ENCODE measurements around the gene EEF1AKMT2. TPM values are rescaled to one million over a fixed set of nuclear protein-coding genes. Genes with fewer than 3 reads are reported as not detected.

Gene EEF1AKMT2
- total and polyA plus RNA-seq, 9 of the 15 experiments (the other 6 are each of a cell fraction or from before 2014, with no cell fraction given) = 9.3 to 34.3 (median 23.7) TPM

GRCh38 chr10:124829447-124830115 is 37.9 kb upstream of the EEF1AKMT2 start:
- H3K27me3 ChIP-seq (ENCODE audit: control insufficient read depth in 2 of 2, insufficient read depth in 2 of 2, low read length in 2 of 2) = no peaks in the 10 kb centered on the region
- no TSS peak for BruUV-seq (replicated peaks)
- DNase-seq (ENCODE audit: extremely low read depth in 1 of 4, low spot score in 3 of 4) = no peak
- H3K4me1 ChIP-seq (replicated peaks in 1 of 2; ENCODE audit: control insufficient read depth in 2 of 2, insufficient read depth in 2 of 2, low read length in 2 of 2) = no peaks in the 10 kb centered on the region
- intact Hi-C loops (cut with micrococcal nuclease) (loop anchor here (10.0 kb wide), 2 partner anchors 85 to 295 kb away; partner anchors contain the start of gene FAM53B), in situ Hi-C loops (cut with MboI) (no loop called here)
- H3K27ac ChIP-seq (ENCODE audit: extremely low read depth, low read depth, low read length) = no peak overlapping the region
- CTCF ChIA-PET (ENCODE audit: low intra/inter-chr PET ratio) = no interaction called here
- H4K20me1 ChIP-seq (replicated peaks; ENCODE audit: control insufficient read depth, insufficient read depth, low read length) = no peaks in the 10 kb centered on the region
- H3K9me1 ChIP-seq (ENCODE audit: control insufficient read depth, insufficient read depth, low read length) = no peaks in the 10 kb centered on the region
- FAIRE-seq = no peak
- H3K9ac ChIP-seq (ENCODE audit: insufficient read depth in 1 of 2, low read depth in 2 of 2, low read length in 2 of 2) = no peak overlapping the region
- H3K79me2 ChIP-seq (ENCODE audit: control insufficient read depth, insufficient read depth, low read length) = no peaks in the 10 kb centered on the region
- no peak overlapping the region for H3K4me2 ChIP-seq (ENCODE audit: insufficient read depth, low read length)
- POLR2A ChIA-PET = interaction anchor here (0.6 to 0.7 kb wide), 2 partner anchors 17 to 136 kb away, joined by 3 read pairs; no protein-coding TSS in a partner anchor
- H2AFZ ChIP-seq (ENCODE audit: low read depth, low read length) = no peak overlapping the region
- WGBS (ENCODE audit: insufficient coverage, low coverage, missing lambda C conversion rate) = 90% methylated on average over 8 of the region's 8 CpGs
- H3K36me3 ChIP-seq (ENCODE audit: control insufficient read depth, insufficient read depth, low read length) = peaks cover 66% of the 10 kb centered on the region
- no peak for ATAC-seq
- H3K4me3 ChIP-seq = no peak overlapping the region
- H3K9me3 ChIP-seq (replicated peaks; ENCODE audit: control insufficient read depth, insufficient read depth, low read depth, low read length) = no peaks in the 10 kb centered on the region
- TF ChIP-seq KAT2B (IDR thresholded peaks at IDR 0.05; ENCODE audit: low read depth, low read length) (no peak), ZNF124 (CRISPR knock-in tag; IDR thresholded peaks at IDR 0.05) (no peak), HNRNPH1 (optimal IDR thresholded peaks at IDR 0.05; ENCODE audit: low read depth, low read length) (no peak), PPARD (CRISPR knock-in tag; IDR thresholded peaks at IDR 0.05) (no peak), ZNF780A (CRISPR knock-in tag; IDR thresholded peaks at IDR 0.05) (no peak), SFPQ (IDR thresholded peaks at IDR 0.05; ENCODE audit: low read depth, low read length) (no peak), BRCA1 (IDR thresholded peaks at IDR 0.05) (no peak), BRCA1 (CRISPR knock-in tag; IDR thresholded peaks at IDR 0.05) (no peak), GABPA (tag; conservative IDR thresholded peaks at IDR 0.05; ENCODE audit: low read depth) (no peak), ZNF184 (CRISPR knock-in tag; IDR thresholded peaks at IDR 0.05) (no peak), JUN (IDR thresholded peaks at IDR 0.05; ENCODE audit: borderline replicate concordance, low read depth, low read length) (no peak), JUN (CRISPR knock-in tag; IDR thresholded peaks at IDR 0.05; ENCODE audit: borderline replicate concordance) (no peak), ZNF24 (IDR thresholded peaks at IDR 0.05) (no peak), SMC3 (conservative IDR thresholded peaks at IDR 0.05; ENCODE audit: insufficient read depth, low read depth, low read length) (no peak), MEIS2 (IDR thresholded peaks at IDR 0.05; ENCODE audit: partially characterized antibody) (no peak), MECOM (CRISPR knock-in tag; IDR thresholded peaks at IDR 0.05) (no peak), CREM (IDR thresholded peaks at IDR 0.05; ENCODE audit: low read depth) (no peak)
- TF ChIP-seq, protein P1, sequence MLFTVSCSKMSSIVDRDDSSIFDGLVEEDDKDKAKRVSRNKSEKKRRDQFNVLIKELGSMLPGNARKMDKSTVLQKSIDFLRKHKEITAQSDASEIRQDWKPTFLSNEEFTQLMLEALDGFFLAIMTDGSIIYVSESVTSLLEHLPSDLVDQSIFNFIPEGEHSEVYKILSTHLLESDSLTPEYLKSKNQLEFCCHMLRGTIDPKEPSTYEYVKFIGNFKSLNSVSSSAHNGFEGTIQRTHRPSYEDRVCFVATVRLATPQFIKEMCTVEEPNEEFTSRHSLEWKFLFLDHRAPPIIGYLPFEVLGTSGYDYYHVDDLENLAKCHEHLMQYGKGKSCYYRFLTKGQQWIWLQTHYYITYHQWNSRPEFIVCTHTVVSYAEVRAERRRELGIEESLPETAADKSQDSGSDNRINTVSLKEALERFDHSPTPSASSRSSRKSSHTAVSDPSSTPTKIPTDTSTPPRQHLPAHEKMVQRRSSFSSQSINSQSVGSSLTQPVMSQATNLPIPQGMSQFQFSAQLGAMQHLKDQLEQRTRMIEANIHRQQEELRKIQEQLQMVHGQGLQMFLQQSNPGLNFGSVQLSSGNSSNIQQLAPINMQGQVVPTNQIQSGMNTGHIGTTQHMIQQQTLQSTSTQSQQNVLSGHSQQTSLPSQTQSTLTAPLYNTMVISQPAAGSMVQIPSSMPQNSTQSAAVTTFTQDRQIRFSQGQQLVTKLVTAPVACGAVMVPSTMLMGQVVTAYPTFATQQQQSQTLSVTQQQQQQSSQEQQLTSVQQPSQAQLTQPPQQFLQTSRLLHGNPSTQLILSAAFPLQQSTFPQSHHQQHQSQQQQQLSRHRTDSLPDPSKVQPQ (CRISPR knock-in tag; IDR thresholded peaks at IDR 0.05; ENCODE audit: borderline replicate concordance) = no peak
- TF ChIP-seq, protein P2, sequence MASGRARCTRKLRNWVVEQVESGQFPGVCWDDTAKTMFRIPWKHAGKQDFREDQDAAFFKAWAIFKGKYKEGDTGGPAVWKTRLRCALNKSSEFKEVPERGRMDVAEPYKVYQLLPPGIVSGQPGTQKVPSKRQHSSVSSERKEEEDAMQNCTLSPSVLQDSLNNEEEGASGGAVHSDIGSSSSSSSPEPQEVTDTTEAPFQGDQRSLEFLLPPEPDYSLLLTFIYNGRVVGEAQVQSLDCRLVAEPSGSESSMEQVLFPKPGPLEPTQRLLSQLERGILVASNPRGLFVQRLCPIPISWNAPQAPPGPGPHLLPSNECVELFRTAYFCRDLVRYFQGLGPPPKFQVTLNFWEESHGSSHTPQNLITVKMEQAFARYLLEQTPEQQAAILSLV (tag; IDR thresholded peaks at IDR 0.05) = no peak
